MV-4-11 (cell line): Measurements from ENCODE around the gene MAP2K3.

Source experiments
- DNase-seq: peaks from one replicate; lab custom pipeline; 2025; lab: John Stamatoyannopoulos, UW

Gene MAP2K3

DNA sequence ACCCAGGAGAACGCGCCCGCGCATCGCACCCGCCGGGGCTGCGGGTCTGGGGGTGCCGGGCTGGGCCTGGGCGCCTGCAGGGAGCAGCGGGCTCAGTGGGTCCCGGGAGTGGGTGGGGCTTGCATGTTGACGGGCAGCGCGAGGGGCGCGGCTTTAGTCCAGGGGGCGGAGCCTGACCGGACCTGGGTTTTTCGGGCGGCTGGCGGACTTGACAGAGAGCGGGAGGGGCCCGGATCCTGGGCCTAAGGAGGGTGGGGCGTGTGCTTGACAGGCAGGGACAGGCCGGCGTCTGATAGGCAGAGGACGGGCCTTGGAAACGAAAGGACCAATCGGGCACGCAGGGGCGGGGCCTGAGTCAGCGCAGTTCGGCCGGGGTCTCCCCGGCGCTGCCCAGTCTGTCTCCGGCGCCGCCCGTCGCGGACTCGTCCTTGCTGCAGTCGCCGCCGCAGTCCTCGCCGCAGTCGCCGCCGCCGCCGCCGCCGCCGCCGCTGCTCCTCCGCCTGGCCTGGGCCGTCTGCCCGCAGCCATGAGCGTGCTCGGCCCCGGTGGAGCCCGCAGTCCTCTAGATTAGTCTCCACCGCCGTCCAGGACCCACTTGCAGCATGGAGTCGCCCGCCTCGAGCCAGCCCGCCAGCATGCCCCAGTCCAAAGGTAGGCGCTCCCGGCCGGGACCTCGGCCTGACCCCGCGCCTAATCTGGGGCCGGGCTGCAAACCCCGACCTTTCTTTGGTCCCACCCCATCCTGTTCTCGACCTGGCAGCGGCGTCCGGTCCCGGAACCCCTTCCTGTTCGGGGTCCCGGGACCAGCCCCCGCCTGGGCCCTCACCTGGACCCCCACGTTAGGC is at the start of gene MAP2K3:
Gene MAP2K3, plus strand, starts transcription at position 393 of the 845 bp plus-strand sequence. Its CDS starts 210 bp downstream, at position 603.
- peak; percentile 97 for DNase-seq

DNA sequence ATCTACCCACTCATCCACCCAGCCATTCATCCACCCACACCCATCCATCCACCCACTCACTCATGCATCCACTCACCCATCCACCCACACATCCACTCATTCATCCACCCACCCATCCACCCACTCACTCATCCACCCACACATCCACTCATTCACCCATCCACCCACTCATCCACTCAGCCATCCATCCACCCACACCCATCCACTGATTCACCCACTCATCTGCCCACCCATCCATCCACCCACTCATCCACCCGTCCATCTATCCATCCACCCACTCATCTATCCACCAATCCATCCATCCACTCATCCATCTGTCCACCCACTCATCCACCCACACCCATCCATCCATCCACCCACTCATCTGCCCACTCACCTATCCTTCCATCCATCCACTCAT is 48.6 kb upstream of the MAP2K3 start:
- DNase-seq = no peak

DNA sequence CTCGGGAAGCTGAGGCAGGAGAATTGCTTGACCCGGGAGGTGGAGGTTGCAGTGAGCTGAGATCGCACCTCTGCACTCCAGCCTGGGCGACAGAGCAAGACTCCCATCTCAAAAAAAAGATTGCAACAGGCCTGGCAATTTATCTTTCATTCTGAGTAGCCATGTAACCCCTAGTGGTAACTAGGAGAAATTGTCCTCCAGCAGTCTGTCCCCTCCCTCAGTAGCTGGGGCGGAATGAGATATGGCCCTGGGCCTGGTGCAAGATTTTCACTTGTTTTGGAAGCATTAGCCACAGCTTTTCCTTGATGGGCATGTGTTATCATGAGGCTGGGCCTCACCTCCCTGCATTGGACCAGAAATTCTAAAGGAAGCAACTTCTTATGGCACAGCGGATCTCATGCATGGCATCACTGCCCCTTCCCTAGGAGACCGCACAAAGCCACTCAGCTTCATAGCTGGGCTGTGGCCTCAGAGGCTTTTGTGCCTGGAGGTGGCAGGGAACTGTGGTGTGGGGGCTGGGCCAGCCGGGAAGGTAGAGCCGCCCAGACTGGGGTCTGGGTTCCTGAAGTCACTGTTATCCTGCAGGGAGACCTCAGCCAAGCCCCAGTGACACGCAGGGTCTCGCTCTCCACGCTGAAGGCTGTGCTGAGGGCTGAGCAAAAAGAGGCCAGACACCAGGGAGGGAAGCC is 44.7 kb upstream of the MAP2K3 start:
- DNase-seq = peak; percentile 52

DNA sequence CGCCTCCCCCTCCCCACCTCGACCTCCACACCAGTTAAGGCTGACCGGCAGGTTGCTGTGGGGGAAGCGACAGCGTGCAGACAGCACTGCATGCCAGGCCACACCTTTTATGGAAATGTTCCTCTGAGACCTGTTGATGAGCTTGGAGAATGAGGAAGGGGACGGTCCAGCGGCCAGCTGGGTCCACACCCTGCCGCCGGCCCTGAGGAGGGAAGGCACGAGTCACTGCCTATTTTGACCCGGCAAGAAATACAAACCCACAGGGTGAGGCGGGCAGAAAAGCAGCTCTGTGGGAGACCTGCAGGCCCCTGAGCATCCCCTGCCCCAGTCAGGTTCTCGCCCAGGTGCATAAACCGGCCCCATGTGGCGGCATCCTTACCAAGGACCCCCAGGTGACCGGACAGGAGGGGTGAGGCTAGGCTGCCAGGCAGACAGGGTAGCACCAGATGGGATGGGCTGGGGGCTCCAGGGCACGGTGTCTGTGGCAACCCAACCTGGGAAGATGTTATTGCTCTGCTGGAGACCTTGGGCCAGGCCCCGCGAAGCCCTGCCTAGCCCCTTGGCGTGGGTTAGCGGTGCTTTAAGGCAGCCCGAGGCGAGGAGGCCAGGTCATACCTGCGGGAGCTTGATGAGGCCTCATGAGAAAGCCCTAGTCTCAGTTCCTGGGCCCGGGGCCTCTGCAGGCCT is 44.0 kb upstream of the MAP2K3 start:
- DNase-seq = no peak

DNA sequence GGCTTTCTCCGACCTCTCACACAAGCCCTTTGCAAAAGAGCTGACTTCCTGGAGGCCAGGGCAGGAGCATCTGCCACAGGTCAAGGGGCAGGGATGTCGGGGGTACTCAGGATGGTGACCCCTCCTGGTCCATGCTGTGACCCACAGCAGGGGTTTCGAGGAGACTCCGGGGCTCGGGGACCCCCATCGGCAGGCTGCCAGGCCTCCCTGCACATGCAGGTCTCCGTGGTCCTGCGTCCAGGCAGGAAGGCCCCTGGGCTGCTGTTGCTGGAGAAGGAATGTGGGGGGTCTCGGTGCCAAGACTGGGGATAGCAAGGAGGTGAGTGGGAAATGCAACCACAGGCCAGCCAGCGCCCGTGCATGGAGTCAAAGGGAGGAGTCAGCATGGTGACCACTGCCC is 42.9 kb upstream of the MAP2K3 start:
- DNase-seq = no peak

DNA sequence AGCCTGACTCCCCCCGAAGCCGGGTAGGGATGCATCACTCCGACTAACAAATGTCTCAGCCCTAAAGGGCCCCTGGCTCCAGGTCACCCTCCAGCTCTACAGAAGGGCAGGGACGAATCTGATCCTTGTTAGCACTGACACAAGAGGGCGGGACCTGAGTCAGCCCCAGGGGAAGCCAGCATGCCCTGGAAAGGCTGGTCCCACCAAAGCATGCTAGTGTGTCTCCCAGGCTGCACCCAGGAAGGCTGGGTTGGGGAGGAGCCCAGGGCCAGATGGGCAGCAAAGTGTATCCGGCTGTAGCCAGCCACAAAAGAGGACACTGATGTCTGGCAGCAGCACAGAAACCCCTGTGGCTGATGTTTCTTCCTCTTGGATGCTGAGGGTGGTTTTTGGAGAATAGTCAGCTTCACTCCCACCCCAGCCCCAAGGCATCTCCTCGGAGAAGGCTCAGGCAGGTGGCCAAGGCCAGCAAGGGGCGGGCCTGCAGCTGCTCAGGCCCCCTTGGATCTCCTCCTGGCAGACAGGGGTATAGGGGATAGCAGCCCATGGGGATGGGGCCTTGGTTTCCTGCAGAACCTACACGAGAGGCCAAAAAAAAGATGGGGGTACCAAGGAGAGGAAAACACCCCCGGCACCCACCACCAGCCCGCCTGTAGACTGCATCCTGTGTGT is 42.3 kb upstream of the MAP2K3 start:
- no peak for DNase-seq

DNA sequence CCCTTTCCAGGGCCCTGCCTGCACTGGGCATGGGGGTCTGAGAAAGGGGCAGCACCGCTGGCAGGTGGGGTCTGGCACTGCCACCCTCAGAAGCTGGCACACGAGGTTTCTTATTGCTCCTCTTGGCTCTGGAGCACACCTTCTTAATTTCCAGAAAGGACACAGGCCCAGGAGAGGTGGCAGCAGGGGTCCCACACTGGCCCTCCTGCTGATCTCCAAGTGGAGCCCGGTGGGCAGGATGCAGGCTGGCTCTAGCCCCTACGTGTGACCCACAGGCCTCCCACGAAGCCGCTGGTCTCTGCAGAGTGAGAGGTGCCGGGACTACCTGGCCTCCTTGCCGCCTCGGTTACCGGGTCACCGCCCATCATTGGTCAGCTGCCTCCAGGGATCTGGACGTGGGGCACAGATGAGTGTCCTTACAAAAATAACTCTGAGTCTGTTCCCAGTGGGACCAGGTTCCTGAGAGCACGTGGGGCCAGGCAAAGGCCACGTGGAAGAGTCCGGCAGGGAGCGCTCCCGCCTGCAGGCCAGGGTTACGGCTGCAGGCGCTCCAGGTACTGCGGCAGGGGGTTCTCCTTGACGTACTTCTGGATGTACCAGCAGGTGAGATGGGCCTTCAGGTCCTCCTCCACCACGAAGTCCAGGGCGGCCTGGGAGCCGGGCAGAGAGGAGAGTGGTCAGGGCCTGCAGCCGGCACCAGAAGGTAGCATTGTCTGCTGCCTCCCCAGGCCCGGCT is 41.6 kb upstream of the MAP2K3 start:
- no peak for DNase-seq

DNA sequence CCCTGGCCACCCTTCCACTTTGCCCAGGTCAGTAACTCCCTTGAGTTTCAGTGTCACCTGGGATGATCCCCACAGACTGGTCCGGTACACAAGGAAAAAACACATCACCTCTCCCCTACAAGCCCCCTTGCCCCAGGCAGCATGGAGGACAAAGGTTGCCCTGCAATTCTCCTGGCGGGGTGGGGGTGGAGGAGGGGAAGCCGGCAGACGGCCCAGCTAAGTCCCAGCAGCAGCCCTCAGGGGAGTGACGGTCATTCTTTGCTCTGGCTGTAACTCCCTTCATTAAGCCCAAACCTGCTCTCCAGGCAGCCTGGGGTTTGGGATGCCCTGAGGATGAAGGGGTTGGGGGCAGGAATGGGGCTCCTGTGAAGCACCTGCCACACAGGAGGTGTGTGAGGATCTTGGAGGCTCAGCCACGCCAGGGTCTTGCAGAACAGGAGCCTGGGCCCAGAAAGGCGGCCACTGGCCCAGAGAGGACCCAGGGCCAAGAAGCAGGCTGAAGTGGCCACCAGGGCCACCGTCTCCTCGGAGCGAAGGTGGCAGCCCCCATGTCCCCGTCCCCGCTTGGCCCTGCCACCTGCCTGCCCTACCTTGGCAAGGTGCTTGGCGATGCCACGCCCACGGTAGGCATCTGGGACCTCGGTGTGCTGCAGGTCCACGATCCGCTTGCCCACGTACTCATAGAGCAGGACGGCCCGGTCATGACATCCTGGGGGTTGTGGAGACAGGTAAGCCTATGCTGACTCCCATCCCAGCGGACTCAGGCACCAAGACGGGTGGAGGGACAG is 40.8 kb upstream of the MAP2K3 start:
- DNase-seq = no peak

DNA sequence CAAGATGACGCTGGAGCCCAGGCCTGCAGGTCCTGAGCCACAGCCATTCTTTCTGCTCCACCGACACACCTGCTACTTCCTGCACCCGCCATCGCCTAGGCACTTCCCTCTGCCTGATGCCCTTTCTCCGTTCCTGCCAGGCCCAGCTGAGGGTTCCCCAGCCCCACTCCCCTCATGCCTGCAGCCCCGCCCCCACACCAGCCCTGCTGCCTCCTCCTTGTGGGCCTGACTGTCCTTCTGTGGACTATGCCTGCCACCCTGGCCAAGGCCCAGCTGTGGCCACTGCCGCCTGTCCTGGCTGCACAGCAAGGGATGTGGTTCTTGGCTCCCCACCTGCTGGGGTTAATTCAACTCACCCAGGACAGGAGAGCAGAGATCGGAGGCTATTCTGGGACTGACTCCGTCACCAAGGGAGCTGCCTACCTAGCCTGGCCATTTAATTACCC is 38.8 kb upstream of the MAP2K3 start:
- no peak for DNase-seq

DNA sequence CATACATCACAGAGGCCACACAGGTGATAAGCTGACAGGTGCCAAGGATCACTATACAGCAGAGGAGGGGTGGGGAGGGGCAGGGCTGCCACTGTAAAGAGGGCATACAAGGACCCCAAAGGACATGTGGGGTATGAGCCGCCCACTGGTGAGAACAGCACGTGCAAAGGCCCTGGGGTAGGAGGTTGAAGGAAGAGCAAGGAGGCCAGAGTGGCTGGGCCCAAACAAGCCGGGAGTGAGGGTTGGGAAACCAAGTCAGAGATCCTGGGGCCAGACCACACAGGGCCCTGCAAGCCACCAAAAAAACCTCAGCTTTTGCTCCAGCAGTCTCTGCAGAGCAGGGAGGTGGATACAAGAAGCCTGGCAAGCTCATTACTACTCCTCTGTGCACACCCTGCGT is 37.8 kb upstream of the MAP2K3 start:
- DNase-seq = no peak

DNA sequence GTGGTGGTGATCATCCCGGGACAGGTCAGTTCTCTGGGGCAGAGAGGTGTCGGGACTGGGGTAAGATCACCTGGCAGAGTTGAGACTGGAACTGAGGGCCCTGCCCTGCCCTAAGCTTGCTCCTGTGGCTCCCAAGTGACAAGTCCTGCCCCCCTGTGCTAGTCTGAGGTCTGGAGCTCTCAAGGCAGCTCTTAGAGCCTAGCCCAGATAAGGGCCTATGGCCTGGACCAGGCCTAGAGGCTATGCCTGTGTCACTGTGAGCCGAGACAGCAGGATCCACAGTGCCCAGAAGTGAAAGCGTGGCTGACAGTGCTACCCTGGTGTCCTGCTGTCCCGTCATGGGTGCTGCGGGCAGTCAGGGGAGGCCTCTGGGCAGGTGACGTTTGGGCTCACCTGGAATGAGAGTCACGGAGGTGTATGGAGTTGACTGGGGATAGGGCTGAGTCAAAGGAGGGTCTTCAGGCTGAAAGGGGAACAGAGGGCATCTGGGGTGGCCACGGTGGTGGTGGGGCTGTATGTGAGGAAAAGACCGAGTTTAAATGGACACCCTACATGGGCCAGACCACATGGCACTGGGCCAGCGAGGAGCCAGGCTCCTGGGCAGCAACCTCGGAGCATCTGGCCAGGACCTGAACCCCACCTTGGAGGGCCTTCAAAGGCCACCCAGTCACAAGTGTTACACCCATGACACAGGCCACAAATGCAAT is 36.8 kb upstream of the MAP2K3 start:
- DNase-seq = no peak

DNA sequence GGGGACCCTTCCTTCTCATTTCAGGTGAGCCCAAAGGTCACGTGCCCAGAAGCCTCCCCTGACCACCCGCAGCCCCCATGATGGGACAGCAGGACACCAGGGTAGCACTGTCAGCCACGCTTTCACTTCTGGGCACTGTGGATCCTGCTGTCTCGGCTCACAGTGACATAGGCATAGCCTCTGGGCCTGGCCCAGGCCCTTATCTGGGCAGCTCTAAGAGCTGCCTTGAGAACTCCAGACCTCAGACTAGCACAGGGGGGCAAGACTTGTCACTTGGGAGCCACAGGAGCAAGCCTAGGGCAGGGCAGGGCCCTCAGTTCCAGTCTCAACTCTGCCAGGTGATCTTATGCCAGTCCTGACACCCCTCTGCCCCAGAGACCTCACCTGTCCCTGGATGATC is 36.0 kb upstream of the MAP2K3 start:
- DNase-seq = no peak

DNA sequence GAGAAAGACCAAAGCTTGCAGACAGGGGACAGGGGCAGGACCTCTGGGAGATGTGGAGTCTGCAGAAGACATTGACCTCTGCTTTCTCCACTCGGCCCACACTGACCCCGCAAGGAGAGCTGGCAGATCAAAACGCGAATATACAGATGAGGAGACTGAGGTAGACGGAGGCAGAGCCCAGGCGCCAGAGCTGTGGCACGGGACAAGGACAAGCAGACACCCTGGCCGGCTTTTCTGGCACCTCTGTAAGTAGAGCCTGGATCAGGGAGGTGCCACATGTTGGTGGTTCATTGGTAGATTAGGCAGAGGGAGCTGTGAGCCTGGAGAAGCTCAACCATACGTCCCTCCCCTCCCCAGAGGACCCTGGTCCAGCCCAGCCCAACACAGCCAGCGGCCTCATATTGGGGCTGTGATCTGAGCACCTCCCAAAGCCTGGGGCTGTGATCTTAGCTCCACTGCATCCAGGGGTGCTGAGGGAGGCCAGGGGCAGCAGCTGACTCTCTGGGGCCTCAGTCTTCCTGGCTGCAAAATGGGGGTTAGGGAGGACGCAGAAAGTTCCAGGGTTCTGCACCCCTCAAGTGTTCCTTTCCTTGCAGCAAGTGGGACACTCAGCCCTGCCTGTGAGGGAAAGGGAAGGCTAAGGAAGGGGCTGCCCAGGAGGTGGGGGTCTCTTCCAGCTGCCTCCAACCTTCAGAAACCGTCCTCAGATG is 35.3 kb upstream of the MAP2K3 start:
- no peak for DNase-seq

DNA sequence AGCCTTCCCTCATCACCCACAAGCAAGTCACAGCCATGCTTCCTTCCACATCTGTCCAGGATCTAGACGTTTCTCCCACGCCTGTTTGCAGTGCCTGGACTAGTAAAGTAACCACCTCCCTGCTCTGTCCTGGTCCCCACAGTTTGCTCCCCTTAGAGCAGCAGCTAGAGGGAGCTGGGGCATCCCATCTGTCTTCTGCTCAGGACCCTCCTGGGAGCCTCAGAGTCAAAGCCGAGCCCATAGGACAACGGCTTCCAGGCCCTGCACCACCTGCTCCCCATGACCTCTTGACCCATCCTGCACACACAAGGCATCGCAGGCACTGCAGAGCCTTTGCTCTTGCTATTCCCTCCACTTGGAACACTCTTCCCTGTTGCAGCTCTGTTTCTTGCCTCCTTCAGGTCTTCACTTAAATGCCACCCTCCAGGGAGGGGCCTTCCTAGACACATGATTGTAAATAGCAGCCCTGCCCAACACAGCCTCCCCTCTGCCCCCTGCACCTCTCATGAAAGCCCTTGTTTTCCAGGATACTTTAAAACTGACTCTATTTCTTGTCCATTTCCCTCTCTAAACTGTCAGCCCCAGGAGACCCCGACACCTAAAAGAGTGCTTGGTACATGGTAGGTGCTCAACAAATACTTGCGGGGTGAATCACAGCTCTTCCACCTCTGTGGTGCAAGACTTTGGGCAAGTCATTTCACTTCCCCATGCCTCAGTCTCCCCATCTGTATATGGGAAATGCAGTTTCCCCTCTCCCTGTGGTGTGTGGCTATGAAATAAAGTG is 34.4 kb upstream of the MAP2K3 start:
- DNase-seq = no peak

DNA sequence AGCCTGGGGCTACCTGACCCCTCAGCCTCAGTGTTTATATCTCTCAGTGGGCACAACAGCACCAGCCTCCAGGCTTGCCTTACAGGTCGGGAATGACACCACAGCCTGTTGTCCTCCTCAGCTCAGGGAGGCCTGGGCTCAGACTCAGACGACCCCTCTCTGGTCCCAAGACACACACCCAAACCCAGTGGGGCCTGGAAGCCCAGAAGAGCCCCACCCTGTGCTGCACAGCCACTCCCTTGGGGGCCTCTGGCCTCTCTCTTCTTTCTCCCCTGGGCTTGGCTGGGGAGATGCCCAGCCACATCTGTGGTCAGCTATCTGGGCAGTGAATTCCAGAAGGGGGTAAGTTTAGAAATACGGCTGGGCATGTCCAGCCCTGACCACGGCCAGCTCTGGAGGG is 33.7 kb upstream of the MAP2K3 start:
- no peak for DNase-seq

DNA sequence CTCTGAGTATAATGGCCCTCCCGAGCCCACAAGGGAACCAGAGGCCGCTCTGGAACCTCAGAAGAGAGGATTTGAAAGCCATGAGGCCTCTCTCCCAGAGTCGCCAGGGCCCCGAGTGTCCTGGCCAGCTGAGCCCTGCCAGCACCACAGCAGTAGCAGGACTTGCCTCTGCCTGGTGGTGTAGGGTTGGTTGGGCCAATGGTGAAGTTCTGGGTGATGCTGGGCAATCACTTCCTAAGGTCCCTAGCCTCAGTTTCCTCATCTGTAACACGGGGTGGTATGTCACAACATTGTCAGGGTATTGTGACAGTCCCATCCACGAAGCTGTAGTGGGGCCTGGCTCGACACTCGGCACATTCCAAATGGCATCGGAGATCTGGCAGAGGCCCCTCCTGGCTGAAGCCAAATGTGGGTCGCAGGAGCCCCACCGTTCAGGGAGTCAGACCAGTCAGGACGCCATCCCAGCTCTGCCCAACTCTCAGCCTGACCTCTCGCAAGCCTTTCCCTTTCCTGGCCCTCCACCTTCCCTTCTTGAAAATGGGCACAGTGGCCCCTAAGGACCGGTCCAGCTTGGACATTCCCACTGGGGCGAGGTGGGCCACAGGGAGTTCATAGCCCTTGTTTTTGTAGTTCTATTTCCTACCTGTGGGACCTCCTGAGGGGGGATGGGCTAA is 33.0 kb upstream of the MAP2K3 start:
- no peak for DNase-seq

DNA sequence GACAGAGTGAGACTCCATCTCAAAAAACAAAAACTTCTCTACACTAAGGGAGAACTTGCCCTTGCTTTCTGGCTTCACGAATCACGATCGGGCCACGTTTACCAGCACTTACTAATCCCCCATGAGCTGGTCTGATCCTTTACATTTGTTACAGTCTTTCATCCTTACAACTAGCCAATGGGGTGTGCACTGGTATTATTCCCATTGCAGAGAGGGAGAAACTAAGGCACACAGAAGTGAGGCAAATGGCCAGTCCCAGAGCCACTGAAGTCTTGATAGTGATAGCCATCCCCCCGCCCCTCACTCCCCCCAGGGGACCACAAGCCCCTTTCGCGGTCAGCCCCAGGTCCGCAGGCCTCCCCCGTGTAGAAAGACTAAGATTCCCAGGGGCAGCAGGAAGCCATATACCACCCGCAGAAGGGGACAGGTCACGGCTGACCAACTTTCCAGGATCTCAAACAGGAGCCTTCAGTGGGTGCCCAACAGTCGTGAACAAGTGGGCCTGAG is 32.2 kb upstream of the MAP2K3 start:
- no peak for DNase-seq
